Measurements from ENCODE around the gene CFAP52.

The CFAP52 gene

DNA sequence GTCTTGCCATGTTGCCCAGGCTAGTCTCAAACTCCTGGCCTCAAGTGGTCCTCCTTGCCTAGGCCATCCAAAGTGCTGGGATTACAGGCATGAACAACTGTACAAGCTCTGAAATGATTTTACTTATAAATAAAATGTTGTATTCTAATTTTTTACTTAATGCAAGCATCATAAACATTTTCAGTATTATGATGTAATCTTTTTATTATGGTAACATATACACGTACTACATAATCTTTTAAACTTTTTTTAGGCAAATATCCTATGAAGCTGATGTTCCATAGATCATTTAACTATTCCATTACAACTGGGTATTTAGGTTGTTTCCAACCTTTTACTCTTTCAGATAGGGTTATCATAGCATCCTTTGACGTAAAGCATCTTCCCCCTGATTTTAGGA is 35.1 kb downstream of the CFAP52 start:
- in situ Hi-C loops (cut with MboI; ENCODE audit: low sequenced_read_pairs, unreplicated experiment) = no loop called here
- TF ChIP-seq, protein P1, sequence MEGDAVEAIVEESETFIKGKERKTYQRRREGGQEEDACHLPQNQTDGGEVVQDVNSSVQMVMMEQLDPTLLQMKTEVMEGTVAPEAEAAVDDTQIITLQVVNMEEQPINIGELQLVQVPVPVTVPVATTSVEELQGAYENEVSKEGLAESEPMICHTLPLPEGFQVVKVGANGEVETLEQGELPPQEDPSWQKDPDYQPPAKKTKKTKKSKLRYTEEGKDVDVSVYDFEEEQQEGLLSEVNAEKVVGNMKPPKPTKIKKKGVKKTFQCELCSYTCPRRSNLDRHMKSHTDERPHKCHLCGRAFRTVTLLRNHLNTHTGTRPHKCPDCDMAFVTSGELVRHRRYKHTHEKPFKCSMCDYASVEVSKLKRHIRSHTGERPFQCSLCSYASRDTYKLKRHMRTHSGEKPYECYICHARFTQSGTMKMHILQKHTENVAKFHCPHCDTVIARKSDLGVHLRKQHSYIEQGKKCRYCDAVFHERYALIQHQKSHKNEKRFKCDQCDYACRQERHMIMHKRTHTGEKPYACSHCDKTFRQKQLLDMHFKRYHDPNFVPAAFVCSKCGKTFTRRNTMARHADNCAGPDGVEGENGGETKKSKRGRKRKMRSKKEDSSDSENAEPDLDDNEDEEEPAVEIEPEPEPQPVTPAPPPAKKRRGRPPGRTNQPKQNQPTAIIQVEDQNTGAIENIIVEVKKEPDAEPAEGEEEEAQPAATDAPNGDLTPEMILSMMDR (IDR thresholded peaks at IDR 0.05; ENCODE audit: borderline replicate concordance, control extremely low read depth, extremely low read depth, insufficient read depth, missing control alignments) = no peak
- no peak for DNase-seq (ENCODE audit: low spot score)

DNA sequence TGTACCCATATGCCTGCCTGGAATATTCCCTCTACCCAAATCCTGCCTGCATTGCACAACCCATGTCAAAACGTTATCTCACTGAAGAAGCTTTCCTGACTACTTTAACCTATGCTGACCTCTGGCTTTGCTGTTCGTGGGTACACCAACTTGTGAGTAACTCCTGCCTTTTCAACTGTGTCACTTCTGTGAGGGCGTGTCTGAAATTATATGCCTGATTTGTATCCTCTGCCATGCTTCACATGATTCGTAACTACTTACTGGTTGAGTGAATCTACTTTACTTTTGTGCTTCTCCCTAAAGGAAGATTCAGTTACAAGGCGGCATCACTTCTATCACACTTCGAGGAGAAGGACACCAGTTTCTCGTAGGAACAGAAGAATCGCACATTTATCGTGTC is 35.6 kb downstream of the CFAP52 start:
- in situ Hi-C loops (cut with MboI; ENCODE audit: low sequenced_read_pairs, unreplicated experiment) = no loop called here
- TF ChIP-seq, protein P1 (IDR thresholded peaks at IDR 0.05; ENCODE audit: borderline replicate concordance, control extremely low read depth, extremely low read depth, insufficient read depth, missing control alignments) = no peak

DNA sequence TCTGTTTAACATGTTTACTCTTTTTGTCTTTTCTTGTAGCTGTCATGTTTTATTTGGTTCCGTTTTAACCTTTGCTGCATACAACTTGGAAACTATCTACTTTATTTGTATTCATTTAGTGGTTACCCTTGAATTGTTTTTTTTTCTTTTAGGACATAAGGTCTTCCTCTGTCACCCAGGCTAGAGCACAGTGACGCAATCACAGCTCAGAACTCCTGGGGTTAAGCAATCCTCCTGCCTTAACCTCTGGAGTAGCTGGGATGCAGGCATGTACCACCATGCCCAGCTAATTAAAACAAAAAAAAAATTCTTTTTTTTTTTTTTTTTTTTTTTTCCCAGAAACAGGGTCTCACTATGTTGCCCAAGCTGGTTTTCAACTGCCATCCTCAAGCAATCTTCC is 39.0 kb downstream of the CFAP52 start:
- no peak for DNase-seq (ENCODE audit: low spot score)
- in situ Hi-C loops (cut with MboI; ENCODE audit: low sequenced_read_pairs, unreplicated experiment) = no loop called here
- TF ChIP-seq, protein P1 (IDR thresholded peaks at IDR 0.05; ENCODE audit: borderline replicate concordance, control extremely low read depth, extremely low read depth, insufficient read depth, missing control alignments) = no peak

More for the DNA sequence above, 35.6 kb downstream of the CFAP52 start:
- no peak for DNase-seq (ENCODE audit: low spot score)

DNA sequence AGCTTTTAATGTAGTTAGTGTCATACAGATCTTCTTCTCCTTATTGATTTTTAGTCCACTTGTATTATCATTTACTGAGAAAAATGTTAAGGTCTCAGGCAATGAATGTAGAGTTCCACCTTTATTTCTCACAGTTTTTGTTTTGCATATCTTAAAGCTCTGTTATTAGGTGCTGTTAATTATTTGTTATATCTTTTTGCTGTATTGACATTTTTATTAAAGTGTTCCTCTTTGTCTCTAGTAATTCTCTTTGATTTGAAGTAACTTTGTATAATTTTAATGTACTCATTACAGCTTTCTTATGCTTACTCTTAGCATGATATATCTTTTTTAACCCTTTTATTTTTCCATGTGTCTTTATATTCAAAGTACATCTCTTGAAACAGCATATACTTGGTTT is 46.5 kb downstream of the CFAP52 start:
- TF ChIP-seq, protein P1 (IDR thresholded peaks at IDR 0.05; ENCODE audit: borderline replicate concordance, control extremely low read depth, extremely low read depth, insufficient read depth, missing control alignments) = no peak
- in situ Hi-C loops (cut with MboI; ENCODE audit: low sequenced_read_pairs, unreplicated experiment) = no loop called here
- DNase-seq (ENCODE audit: low spot score) = no peak

DNA sequence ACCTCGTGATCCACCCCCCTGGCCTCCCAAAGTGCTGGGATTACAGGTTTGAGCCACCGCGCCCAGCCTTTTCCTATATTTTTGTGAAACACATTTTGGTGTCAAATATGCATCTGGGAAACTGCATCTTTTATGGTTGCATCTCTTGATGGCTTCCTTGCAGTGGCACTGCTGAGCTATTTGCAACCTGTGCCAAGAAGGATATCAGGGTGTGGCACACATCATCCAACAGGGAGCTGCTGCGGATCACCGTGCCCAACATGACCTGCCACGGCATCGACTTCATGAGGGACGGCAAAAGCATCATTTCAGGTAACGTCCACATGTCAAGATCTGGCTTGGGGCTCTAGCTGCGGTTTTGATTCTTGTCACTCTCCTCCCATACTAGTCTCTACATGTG is 52.1 kb downstream of the CFAP52 start:
- TF ChIP-seq, protein P1 (IDR thresholded peaks at IDR 0.05; ENCODE audit: borderline replicate concordance, control extremely low read depth, extremely low read depth, insufficient read depth, missing control alignments) = no peak
- in situ Hi-C loops (cut with MboI; ENCODE audit: low sequenced_read_pairs, unreplicated experiment) = no loop called here
- no peak for DNase-seq (ENCODE audit: low spot score)

DNA sequence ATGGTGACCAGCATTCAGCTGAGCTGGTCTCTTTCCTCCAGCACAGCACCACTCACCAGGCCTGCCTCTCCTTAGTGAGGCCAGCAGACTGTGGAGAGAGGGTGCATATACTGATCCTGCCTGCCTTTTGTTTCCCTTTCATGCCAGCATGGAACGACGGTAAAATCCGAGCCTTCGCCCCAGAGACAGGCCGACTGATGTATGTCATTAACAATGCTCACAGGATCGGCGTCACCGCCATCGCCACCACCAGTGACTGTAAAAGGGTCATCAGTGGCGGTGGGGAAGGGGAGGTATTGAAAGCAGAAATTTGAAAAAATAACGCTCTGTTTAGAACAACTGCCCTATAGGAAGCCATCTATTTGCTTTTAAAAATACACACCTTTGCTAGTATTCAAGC is 56.3 kb downstream of the CFAP52 start:
- in situ Hi-C loops (cut with MboI; ENCODE audit: low sequenced_read_pairs, unreplicated experiment) = no loop called here
- TF ChIP-seq, protein P1 (IDR thresholded peaks at IDR 0.05; ENCODE audit: borderline replicate concordance, control extremely low read depth, extremely low read depth, insufficient read depth, missing control alignments) = no peak
- DNase-seq (ENCODE audit: low spot score) = no peak

DNA sequence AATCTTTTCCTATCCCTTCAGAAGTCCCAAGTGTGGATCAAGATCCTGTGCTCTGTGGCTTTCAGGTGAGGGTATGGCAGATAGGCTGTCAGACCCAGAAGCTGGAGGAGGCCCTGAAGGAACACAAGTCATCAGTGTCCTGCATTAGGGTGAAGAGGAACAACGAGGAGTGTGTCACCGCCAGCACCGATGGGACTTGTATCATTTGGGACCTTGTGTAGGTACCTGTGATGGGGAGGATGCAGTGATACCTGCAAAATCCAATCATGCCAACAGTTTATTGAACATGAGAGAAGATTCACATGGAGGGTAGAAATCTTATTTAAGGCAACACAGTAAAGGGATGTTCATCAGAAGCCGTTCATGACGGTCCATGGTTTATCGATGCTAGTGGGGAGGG is 58.9 kb downstream of the CFAP52 start:
- in situ Hi-C loops (cut with MboI; ENCODE audit: low sequenced_read_pairs, unreplicated experiment) = no loop called here

More for the DNA sequence above, 58.9 kb downstream of the CFAP52 start:
- DNase-seq (ENCODE audit: low spot score) = no peak
- TF ChIP-seq, protein P1 (IDR thresholded peaks at IDR 0.05; ENCODE audit: borderline replicate concordance, control extremely low read depth, extremely low read depth, insufficient read depth, missing control alignments) = no peak

Measured in GM13976 (cell line).